Endothelial cell of umbilical vein (primary cell): ENCODE results near the gene DNAH10. TPM values are rescaled to one million over a fixed set of nuclear protein-coding genes. Genes with fewer than 3 reads are reported as not detected.

Experiments
- BruUV-seq: library from RNA; stranded (reverse); fragments of 400-500 nt; replicated peaks from 2 replicates; lab custom pipeline; 2021; lab: Mats Ljungman, UMichigan
- CTCF ChIA-PET: fragments of 300-600, 350-600 bp; sonication (Branson Sonifier 250); formaldehyde crosslinking; loops from one replicate; lab custom pipeline; 2021; ENCODE audit warnings: antibody characterized with exemption, inconsistent platforms; lab: Charles Lee
- POLR2A ChIA-PET: fragments of 300-600, 350-600 bp; sonication (Branson Sonifier 250); formaldehyde crosslinking; loops from one replicate; lab custom pipeline; 2021; ENCODE audit warnings: antibody characterized with exemption, inconsistent platforms; lab: Charles Lee
- DNase-seq: peaks from one replicate; pipeline ENCODE4 v3.0.0-alpha.2; 2011; ENCODE audit warnings: low read depth, low spot score
- FAIRE-seq: peaks from 2 replicates; lab custom pipeline; 2011; peaks lifted over from hg19 to GRCh38; lab: Jason Lieb, UNC
- H2AFZ ChIP-seq: 2 replicates; pipeline ENCODE4 v1.6.0; 2012; ENCODE audit warnings: low read depth, low read length, control low read depth, inconsistent platforms
- H3K27ac ChIP-seq: 2 replicates; pipeline ENCODE4 v1.5.1; 2011; ENCODE audit warnings: low read depth, mild to moderate bottlenecking, control low read depth, low read length, moderate library complexity; ENCODE audit not compliant: insufficient read depth
- H3K27me3 ChIP-seq, 2 experiments: 2 replicates each; pipeline versions ENCODE4 v1.6.0 to v1.6.1; 2011; ENCODE audit warnings: low read length in 2 of 2, mixed read lengths in 1 of 2; ENCODE audit not compliant: control insufficient read depth in 2 of 2, insufficient read depth in 2 of 2
- H3K36me3 ChIP-seq, 2 experiments: 2 replicates in 1 of 2; 3 replicates in 1 of 2; pipeline ENCODE4 v1.5.1; 2011; ENCODE audit warnings: low read length in 2 of 2, mild to moderate bottlenecking in 1 of 2, moderate library complexity in 1 of 2; ENCODE audit not compliant: control insufficient read depth in 2 of 2, insufficient read depth in 2 of 2; ENCODE audit errors: extremely low read depth in 1 of 2
- H3K4me1 ChIP-seq: 3 replicates; pipeline ENCODE4 v1.5.1; 2011; ENCODE audit warnings: mild to moderate bottlenecking, low read length; ENCODE audit not compliant: control insufficient read depth, insufficient read depth; ENCODE audit errors: extremely low read depth
- H3K4me2 ChIP-seq: 2 replicates; pipeline ENCODE4 v1.6.1; 2011; ENCODE audit warnings: low read length, control low read depth, mixed read lengths; ENCODE audit not compliant: insufficient read depth
- H3K4me3 ChIP-seq, 3 experiments: fragments of 200-600 bp in 1 of 3; sonication (generic), shearing (Covaris generic) in 1 of 3; replicated peaks in 1 of 3; 2 replicates each; pipeline ENCODE4 v1.5.1; 2011 to 2016; ENCODE audit warnings: control low read depth in 3 of 3, low read length in 3 of 3, mild to moderate bottlenecking in 2 of 3, inconsistent platforms in 1 of 3, low read depth in 1 of 3, moderate library complexity in 1 of 3; ENCODE audit not compliant: insufficient read depth in 1 of 3
- H3K79me2 ChIP-seq: 2 replicates; pipeline ENCODE4 v1.6.0; 2012; ENCODE audit warnings: low read length, inconsistent platforms; ENCODE audit not compliant: control insufficient read depth, insufficient read depth
- H3K9ac ChIP-seq: replicated peaks from 2 replicates; pipeline ENCODE3; 2011; ENCODE audit warnings: low read length, control low read depth; ENCODE audit not compliant: insufficient read depth; ENCODE audit errors: extremely low read depth
- H3K9me1 ChIP-seq: replicated peaks from 3 replicates; pipeline ENCODE4 v1.6.0; 2011; ENCODE audit warnings: mild to moderate bottlenecking, low read length; ENCODE audit not compliant: control insufficient read depth, insufficient read depth; ENCODE audit errors: extremely low read depth
- H3K9me3 ChIP-seq: replicated peaks from 2 replicates; pipeline ENCODE4 v1.5.1; 2012; ENCODE audit warnings: low read length, inconsistent platforms; ENCODE audit not compliant: control insufficient read depth, insufficient read depth
- H4K20me1 ChIP-seq: replicated peaks from 2 replicates; pipeline ENCODE3; 2011; ENCODE audit warnings: mild to moderate bottlenecking, low read length; ENCODE audit not compliant: control insufficient read depth, insufficient read depth; ENCODE audit errors: extremely low read depth
- CTCF ChIP-seq, 2 donors: IDR thresholded peaks; 1 replicate in 1 of 2; 2 replicates in 1 of 2; pipeline ENCODE4 v1.5.1; 2011; ENCODE audit warnings: low read length in 2 of 2, mild to moderate bottlenecking in 2 of 2, moderate library complexity in 2 of 2, control low read depth in 1 of 2, inconsistent platforms in 1 of 2, low read depth in 1 of 2; ENCODE audit not compliant: insufficient read depth in 1 of 2; ENCODE audit errors: extremely low read depth in 1 of 2
- EZH2 ChIP-seq: IDR thresholded peaks from 2 replicates; pipeline ENCODE4 v1.6.1; 2012; ENCODE audit warnings: borderline replicate concordance, low read depth, mild to moderate bottlenecking, moderate library complexity, low read length, inconsistent platforms; ENCODE audit not compliant: severe bottlenecking
- FOS ChIP-seq: IDR thresholded peaks from 2 replicates; pipeline ENCODE4 v1.6.1; 2011; ENCODE audit warnings: mild to moderate bottlenecking, low read length, moderate library complexity, borderline replicate concordance; ENCODE audit not compliant: insufficient read depth
- GATA2 ChIP-seq: IDR thresholded peaks from 2 replicates; pipeline ENCODE4 v1.7.0; 2011; ENCODE audit warnings: low read depth, mild to moderate bottlenecking, moderate library complexity, mixed read lengths, low read length; ENCODE audit not compliant: insufficient read length, insufficient read depth
- JUN ChIP-seq: IDR thresholded peaks from 2 replicates; pipeline ENCODE4 v1.6.1; 2011; ENCODE audit warnings: borderline replicate concordance, low read depth; ENCODE audit not compliant: insufficient read length, insufficient read depth
- MAX ChIP-seq: IDR thresholded peaks from 2 replicates; pipeline ENCODE4 v1.6.1; 2011; ENCODE audit not compliant: insufficient read depth, insufficient read length
- MYC ChIP-seq: IDR thresholded peaks from one replicate; pipeline ENCODE4 v1.6.1; 2011; ENCODE audit warnings: mild to moderate bottlenecking, low read depth, low read length
- POLR2A ChIP-seq: IDR thresholded peaks from 2 replicates; pipeline ENCODE4 v1.6.1; 2012; ENCODE audit warnings: low read depth, mild to moderate bottlenecking, control low read depth, low read length
- POLR2AphosphoS5 ChIP-seq: IDR thresholded peaks from 2 replicates; pipeline ENCODE4 v1.6.1; 2012; ENCODE audit warnings: low read depth, mild to moderate bottlenecking, control low read depth, low read length, moderate library complexity; ENCODE audit not compliant: insufficient read depth
- dilution Hi-C: fragments of 300-500 bp; cut with MboI; formaldehyde crosslinking; loops from one replicate; pipeline ENCODE4 v1.15.0; 2019; ENCODE audit warnings: low sequenced_read_pairs; ENCODE audit not compliant: extremely low pct_ligation_motif_present
- intact Hi-C: fragments of 100-400 bp; cut with micrococcal nuclease; formaldehyde crosslinking; loops from one replicate; pipeline ENCODE4 v1.10.0; 2022
- polyA plus RNA-seq, 4 experiments: library from polyadenylated mRNA; depleted of rRNA in 3 of 4; stranded (reverse) in 3 of 4; unstranded in 1 of 4; fragments of >200 nt; gene quantifications; 2 replicates each; pipeline versions ENCODE4 v1.2.1 to v1.2.3, GENCODE V29; 2011 to 2012; ENCODE audit warnings: missing spikeins in 1 of 4
- total RNA-seq: library from RNA; stranded (reverse); gene quantifications from 2 replicates; pipeline ENCODE4 v1.2.3, GENCODE V29; 2021

The DNAH10 gene
- total and polyA plus RNA-seq, 2 donors (not counting 3 experiments of a cell fraction or from before 2014, with no cell fraction given) = 0.04 to 0.31 TPM

- DNase-seq = no peak
- Histone ChIP-seq H2AFZ (no peak overlapping the region), H3K9ac (no peak overlapping the region), H3K79me2 (no peaks in the 10 kb centered on the region), H3K9me1 (no peaks in the 10 kb centered on the region), H3K27ac (no peak overlapping the region), H3K27me3 (peaks cover 1 to 4% of the 10 kb centered on the region in 2 experiments), H3K9me3 (no peaks in the 10 kb centered on the region), H3K4me2 (no peak overlapping the region), H3K4me3 (no peak overlapping the region), H3K4me1 (no peaks in the 10 kb centered on the region), H3K36me3 (no peaks in the 10 kb centered on the region), H4K20me1 (no peaks in the 10 kb centered on the region)
- ChIA-PET CTCF (interaction anchor here (0.6 to 1.3 kb wide), 2 partner anchors 12 to 85 kb away, joined by 3 read pairs; no protein-coding TSS in a partner anchor), POLR2A (no interaction called here)
- FAIRE-seq = no peak
- dilution Hi-C loops (no loop called here), intact Hi-C loops (no loop called here)
- TF ChIP-seq POLR2AphosphoS5 (no peak), MYC (no peak), POLR2A (no peak), JUN (no peak), EZH2 (no peak), FOS (no peak), CTCF (IDR thresholded peaks at IDR 0.05; ENCODE audit: extremely low read depth in 1 of 2, insufficient read depth in 1 of 2, low read depth in 1 of 2, low read length in 2 of 2) (no peak), GATA2 (no peak), MAX (no peak)
- no TSS peak for BruUV-seq
These were observed 91.4 kb downstream of the DNAH10 start for GRCh38 chr12:123853396-123854070.
